Mesothelial cell of epicardium (in vitro differentiated cells): Measurements from ENCODE around the gene PACRGL. TPM values are rescaled to one million over a fixed set of nuclear protein-coding genes. Genes with fewer than 3 reads are reported as not detected.

Source experiments
- DNase-seq, 2 experiments: peaks; one replicate each; pipeline ENCODE4 v3.0.0; 2021; ENCODE audit warnings: low spot score in 2 of 2; ENCODE audit not compliant: unreplicated experiment in 2 of 2
- H3K27ac Mint-ChIP-seq: 2 replicates; pipeline ENCODE4 v1.8.0; 2021; ENCODE audit warnings: mixed read lengths
- H3K27me3 Mint-ChIP-seq: 2 replicates; pipeline ENCODE4 v1.8.0; 2021; ENCODE audit warnings: low read depth, mixed read lengths
- H3K36me3 Mint-ChIP-seq: 2 replicates; pipeline ENCODE4 v1.8.0; 2021; ENCODE audit warnings: mixed read lengths
- H3K4me1 Mint-ChIP-seq: 2 replicates; pipeline ENCODE4 v1.8.0; 2021; ENCODE audit warnings: mixed read lengths
- H3K4me3 Mint-ChIP-seq: 2 replicates; pipeline ENCODE4 v1.8.0; 2021; ENCODE audit warnings: mild to moderate bottlenecking, moderate library complexity, mixed read lengths
- H3K9me3 Mint-ChIP-seq: 2 replicates; pipeline ENCODE4 v1.8.0; 2021; ENCODE audit warnings: mixed read lengths
- total RNA-seq: library from RNA; stranded (reverse); gene quantifications from 3 replicates; pipeline ENCODE4 v1.2.1, GENCODE V29; 2021
- TF ChIP-seq, protein P1 (sequence below): fragments of 200-600 bp; sonication (generic); IDR thresholded peaks from one replicate; pipeline ENCODE4 v1.5.0; 2021; ENCODE audit warnings: antibody characterized with exemption; ENCODE audit not compliant: unreplicated experiment

PACRGL gene
- total RNA-seq, 1 donor from 2014 or later, result 30.8 TPM

DNA sequence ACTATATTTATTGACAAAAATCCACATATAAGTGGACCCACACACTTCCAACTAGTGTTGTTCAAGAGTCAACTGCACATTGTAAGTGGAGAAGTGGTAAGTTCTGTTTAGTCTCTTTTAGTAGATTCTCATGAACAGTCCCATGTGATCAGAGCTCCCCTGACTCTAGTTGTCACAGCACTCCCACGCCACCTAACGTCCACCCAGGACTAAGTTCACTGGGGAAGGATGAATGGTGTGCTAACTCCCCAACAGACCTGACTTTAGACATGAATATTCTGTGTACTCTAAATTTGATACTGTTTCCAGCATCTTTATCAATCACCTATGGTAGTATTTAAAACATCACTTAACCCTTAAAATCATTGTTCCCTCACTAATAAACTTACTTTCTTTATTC is 59.8 kb downstream of the PACRGL start:
- no peak overlapping the region for H3K27ac Mint-ChIP-seq
- H3K4me3 Mint-ChIP-seq, result no peak overlapping the region
- TF ChIP-seq, protein P1, sequence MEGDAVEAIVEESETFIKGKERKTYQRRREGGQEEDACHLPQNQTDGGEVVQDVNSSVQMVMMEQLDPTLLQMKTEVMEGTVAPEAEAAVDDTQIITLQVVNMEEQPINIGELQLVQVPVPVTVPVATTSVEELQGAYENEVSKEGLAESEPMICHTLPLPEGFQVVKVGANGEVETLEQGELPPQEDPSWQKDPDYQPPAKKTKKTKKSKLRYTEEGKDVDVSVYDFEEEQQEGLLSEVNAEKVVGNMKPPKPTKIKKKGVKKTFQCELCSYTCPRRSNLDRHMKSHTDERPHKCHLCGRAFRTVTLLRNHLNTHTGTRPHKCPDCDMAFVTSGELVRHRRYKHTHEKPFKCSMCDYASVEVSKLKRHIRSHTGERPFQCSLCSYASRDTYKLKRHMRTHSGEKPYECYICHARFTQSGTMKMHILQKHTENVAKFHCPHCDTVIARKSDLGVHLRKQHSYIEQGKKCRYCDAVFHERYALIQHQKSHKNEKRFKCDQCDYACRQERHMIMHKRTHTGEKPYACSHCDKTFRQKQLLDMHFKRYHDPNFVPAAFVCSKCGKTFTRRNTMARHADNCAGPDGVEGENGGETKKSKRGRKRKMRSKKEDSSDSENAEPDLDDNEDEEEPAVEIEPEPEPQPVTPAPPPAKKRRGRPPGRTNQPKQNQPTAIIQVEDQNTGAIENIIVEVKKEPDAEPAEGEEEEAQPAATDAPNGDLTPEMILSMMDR, result no peak
- no peaks in the 10 kb centered on the region for H3K27me3 Mint-ChIP-seq
- no peaks in the 10 kb centered on the region for H3K4me1 Mint-ChIP-seq
- H3K36me3 Mint-ChIP-seq, result no peaks in the 10 kb centered on the region
- no peak for DNase-seq
- no peaks in the 10 kb centered on the region for H3K9me3 Mint-ChIP-seq

DNA sequence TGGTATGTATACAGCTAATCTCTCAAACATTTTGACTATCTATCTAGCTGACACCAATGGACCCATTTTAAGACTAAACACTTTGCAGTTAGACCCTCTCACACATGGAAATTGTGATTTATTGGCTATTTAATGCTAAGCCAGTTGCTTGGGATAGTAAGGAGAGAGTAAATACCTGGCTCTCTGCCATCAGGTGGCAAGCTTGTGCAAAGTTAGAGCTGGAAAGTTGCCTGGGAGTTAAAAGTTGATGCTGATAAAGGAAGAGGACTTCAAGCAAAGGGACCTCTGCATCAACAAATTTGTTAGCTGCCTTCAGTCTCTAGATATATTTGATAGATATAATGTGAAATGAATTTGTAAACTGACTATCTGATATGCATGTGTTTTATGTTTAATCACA is 61.1 kb downstream of the PACRGL start:
- TF ChIP-seq, protein P1, result no peak
- H3K9me3 Mint-ChIP-seq, result no peaks in the 10 kb centered on the region
- no peak for DNase-seq
- no peak overlapping the region for H3K27ac Mint-ChIP-seq
- no peaks in the 10 kb centered on the region for H3K27me3 Mint-ChIP-seq
- no peaks in the 10 kb centered on the region for H3K4me1 Mint-ChIP-seq
- H3K36me3 Mint-ChIP-seq, result no peaks in the 10 kb centered on the region
- no peak overlapping the region for H3K4me3 Mint-ChIP-seq

DNA sequence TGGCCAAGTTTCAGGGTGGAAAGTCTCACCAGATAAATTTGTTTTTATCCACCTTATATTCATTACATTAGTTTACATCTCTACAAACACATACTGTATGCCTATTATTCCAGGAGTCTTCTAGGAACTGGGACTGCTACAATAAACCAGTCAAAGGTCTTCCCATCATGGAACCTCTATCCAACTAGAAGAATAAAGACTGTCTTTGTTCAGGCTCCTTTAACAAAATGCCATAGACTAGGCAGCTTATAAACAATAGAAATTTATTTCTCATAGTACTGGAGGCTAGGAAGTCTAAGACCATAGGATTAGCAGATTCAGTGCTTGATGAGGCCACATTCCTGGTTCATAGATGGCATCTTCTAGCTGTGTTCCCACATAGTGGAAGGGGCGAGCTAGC is 61.6 kb downstream of the PACRGL start:
- no peak for DNase-seq

DNA sequence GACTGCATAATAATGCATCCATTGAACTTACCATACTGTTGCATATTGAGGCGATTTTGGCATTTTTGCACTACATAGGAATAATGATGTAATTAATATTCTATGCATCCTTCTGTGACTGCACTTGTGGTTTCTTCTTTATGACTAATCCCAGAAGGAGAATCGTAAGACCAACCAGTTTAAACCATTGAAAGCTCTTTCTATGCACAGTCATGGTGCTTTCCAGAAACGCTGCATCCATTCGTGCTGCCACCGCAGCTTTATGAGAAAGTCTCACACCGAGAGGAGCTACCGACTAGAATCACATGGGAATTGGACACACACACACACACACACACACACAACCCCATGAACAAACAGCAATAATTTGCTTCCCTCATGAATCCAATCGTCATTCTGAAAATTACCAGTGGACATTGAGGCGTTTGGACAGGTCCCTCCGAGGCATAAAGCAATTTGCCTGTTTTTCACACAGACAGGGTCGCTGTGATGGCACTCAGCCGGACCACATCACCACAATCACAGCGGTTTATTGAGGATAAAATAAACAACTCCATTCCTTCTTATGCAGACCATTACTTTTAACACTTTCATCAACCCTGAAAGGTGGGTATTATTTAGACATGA is 64.2 kb downstream of the PACRGL start:
- no peaks in the 10 kb centered on the region for H3K27me3 Mint-ChIP-seq
- no peak for DNase-seq
- no peak overlapping the region for H3K27ac Mint-ChIP-seq
- no peaks in the 10 kb centered on the region for H3K36me3 Mint-ChIP-seq
- no peak overlapping the region for H3K4me3 Mint-ChIP-seq
- H3K9me3 Mint-ChIP-seq, result no peaks in the 10 kb centered on the region
- TF ChIP-seq, protein P1, result no peak
- peaks cover 3% of the 10 kb centered on the region for H3K4me1 Mint-ChIP-seq

More for the DNA sequence above, 61.6 kb downstream of the PACRGL start:
- Mint-ChIP-seq H3K27me3 (no peaks in the 10 kb centered on the region), H3K36me3 (no peaks in the 10 kb centered on the region), H3K9me3 (no peaks in the 10 kb centered on the region), H3K4me1 (no peaks in the 10 kb centered on the region), H3K27ac (no peak overlapping the region), H3K4me3 (no peak overlapping the region)
- TF ChIP-seq, protein P1, result no peak

DNA sequence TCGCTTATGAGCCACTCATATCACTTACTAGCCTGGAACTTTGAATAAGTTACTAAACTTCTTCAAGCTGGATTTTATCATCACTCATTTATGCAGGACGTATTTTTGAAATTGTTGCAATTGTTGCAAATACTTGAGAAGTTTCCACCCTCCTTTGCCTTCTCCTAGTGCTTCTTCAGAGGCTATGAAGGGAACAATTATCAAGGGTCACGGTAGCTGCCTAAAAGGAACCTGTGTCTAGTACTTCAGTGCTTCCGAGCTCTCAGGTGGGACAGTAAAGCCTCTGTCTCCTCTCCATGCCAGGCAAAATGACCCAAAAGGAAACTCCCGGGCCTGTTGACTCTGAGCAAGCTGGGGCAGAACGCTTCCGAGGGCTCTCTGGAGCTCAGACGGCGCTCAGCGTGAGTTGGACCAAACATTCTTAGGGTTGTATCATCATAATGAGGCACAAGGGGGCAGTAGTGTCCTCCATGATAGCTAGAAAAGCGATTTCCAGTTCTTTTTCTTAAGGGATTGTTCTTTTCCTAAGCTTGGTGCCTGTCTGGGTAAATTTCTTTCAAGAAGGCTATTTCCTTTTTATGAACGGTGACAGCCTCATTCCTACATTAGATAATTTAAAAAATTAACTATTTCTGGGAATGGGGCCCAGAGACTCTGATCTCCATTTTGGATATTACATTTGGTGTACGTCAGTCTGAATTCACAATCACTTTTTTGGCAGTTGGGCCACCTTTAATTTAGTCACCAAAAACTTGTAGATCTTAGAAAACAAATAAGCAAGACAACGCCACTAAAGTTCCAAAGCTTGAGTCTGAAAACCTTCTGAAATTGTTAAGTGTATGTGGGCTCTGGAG is 73.1 kb downstream of the PACRGL start:
- no peak overlapping the region for H3K27ac Mint-ChIP-seq
- peaks cover 12% of the 10 kb centered on the region for H3K4me1 Mint-ChIP-seq
- no peaks in the 10 kb centered on the region for H3K36me3 Mint-ChIP-seq

More for the DNA sequence above, 73.1 kb downstream of the PACRGL start:
- no peak overlapping the region for H3K4me3 Mint-ChIP-seq
- TF ChIP-seq, protein P1, result peak; percentile 65
- peaks cover 17% of the 10 kb centered on the region for H3K27me3 Mint-ChIP-seq
- no peaks in the 10 kb centered on the region for H3K9me3 Mint-ChIP-seq
- DNase-seq, result peak in 1 of 2 experiments; percentile 44
